NCI-H2227 treated with DMSO at 0.1 percent for 48 hours (cell line): ENCODE data around the gene WASL.
"Not testable (repeated sequence)": the region's sequence is repeated elsewhere in the genome, so short reads cannot be mapped to it uniquely, and the experiment has no call there.

Experiments
- DNase-seq: peaks from one replicate; lab custom pipeline; 2025; lab: John Stamatoyannopoulos, UW

The WASL gene

DNA sequence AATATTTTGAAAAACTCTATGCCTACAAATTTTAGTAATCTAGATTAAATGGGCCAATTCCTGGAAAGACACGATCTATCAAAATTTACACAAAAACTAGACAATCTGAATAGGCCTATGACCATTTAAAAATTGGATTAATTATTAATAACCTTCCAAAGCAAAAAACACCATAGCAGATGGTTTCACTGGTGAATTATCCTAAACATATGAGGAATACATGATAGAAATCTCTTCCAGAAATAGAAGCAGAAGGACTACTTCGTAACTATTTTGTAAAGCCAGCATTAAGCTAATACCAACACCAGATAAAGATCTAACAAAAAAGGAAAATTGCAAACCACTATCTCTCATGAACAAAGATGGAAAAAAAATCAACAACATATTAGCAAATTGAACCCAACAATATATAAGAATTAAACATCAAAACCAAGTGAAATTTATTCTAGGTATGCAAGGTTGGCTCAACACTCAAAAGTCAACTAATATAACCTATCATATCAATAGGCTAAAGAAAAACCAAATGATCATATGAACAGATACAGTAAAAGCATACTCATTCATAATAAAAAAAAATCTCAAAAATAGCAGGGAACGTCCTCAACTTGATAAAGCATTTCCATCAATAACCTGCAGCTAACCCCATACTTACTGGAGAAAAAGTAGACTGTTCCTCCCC, 16.3 kb downstream of the WASL start:
- no peak for DNase-seq

GRCh38 chr7:123729218-123729578, 19.6 kb downstream of the WASL start:
- DNase-seq, result no peak

DNA sequence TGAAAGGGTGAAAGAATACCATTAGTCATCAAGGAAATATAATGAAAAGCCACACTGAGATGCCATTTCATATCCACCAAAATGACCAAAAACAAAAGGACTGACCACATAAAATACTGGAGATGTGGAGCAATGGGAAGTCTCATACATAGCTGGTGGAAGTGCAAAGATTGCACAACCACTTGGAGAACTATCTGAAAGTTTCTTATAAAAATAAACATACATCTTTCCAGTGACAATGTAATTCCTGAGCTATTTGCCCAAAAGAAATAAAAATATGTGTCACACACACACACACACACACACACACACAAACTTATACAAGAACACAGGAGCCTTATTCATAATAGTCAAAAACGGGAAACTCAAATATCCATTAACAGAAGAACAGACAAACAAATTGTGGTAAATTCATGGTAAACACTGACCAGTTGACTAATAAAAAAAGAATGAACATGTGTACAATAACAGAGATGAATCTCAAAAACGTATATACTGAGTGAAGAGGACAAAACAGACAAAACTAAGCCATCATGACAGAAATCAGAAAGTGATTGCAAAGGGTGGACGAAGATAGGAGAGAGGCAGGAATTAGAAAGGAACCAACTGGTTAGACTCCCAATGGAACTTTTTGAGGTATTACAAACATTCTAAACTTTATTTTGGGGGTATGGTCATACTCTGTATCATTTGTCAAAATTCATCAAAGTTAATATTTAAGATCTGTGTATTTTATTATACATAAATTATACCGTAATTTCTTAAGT, 21.5 kb downstream of the WASL start:
- DNase-seq, result no peak

DNA sequence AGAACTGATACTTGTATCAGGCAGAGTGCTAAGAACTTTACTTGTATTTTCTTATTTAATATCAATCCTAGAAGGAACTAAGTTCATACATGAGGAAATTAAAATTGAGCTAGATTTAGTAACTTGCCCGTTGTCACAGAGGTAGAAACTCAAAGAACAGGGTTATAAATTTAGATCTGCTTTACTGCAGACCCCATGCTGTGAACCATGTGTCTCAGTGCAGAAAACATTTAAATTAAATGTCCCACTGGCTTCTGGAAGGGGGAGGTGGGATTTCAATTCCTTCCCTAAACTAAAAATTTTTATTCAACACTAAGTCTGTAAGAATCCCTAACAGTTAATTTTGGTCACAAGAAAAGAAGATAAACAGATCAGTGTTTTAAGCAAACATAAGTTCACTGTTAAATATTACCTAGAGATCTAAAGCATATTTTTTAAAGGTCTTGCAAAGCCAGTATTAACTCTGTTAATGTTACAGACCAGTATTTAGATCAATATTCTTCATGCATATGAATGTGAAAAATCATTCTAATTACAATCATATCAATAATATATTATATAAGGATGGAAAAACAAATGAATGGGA, 23.1 kb downstream of the WASL start:
- no peak for DNase-seq

- no peak for DNase-seq
Measured at GRCh38 chr7:123724817-123725253, 24.0 kb downstream of the WASL start.

- DNase-seq, result no peak
Measured at GRCh38 chr7:123723913-123724312, 24.9 kb downstream of the WASL start.

GRCh38 chr7:123720527-123720926, 28.3 kb downstream of the WASL start:
- not testable (repeated sequence) for DNase-seq

- no peak for DNase-seq
Measured at GRCh38 chr7:123719197-123719721, 29.5 kb downstream of the WASL start.

DNA sequence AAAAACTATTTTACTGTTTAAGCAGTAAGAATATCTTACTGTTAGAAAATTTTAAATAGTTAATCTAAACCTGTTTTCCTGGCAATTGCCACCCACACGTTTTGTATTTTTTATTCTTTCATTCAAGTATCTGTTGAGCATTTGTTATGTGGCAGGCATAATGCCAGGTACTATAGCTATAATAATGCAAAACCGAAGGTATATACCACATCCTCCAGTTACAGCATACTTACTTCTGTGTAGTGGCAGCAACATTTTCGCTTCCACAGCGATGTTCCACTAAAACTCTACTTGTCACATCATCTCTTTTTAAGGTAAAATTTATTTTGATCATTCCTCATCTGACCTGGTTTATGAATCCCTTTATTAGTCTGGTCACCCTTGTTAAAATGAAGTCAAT, 30.0 kb downstream of the WASL start:
- no peak for DNase-seq

- no peak for DNase-seq
Measured at GRCh38 chr7:123717689-123718088, 31.1 kb downstream of the WASL start.

DNA sequence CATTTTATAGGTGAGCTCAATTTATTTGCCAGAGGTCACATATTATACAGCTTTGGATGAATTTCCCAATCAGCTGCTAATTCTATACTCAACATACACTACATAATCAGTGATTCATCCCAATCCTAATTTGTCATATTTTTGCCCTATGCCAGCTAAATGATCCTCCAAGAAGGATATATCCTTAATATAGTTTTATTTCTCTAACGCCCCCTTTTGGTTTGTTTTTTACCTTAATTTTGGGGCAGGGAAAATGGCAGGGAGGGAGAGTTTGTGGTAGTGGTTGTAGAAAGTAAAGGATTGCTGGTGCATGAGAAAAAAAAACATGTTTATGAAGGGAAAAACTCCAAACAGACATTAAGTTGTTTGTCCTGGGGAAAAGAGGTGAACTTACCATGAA, 31.9 kb downstream of the WASL start:
- no peak for DNase-seq

DNA sequence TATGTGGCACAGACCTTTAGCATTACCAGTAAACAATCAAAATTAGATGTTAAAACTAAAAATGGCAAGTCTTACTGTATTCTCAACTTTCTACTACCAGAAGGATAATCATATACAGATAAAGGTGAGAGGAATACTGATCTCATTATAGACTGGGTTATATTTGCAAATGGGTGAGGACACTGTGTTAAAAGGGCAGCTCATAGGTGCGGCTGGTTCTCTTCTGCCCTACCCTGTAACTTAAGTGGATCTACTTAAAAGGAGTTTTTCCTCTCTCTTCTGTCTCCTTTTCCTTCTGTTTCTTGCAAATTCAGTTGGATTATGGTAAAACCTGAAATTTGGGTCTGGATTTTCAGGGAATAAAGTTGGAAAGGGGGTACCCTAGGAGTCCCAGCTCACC, 33.0 kb downstream of the WASL start:
- DNase-seq, result no peak

DNA sequence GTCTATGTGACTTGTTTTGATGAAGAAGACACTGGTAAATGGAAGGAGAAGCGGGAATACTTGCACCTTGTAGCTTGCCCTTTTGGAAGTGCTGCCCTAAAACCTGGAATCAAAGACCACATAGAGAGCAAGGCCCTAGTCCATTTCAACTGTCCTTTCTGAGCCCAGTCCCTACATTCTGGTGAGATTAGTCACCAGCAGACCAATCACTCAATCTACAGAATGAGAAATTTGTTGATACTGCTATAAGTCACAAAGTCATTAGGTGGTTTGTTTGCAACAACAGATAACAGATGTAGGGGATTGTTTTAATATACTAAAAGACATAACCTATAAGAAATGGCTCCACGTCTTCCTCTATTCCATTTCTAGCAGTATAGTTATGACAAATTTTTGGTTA, 33.6 kb downstream of the WASL start:
- DNase-seq, result no peak

GRCh38 chr7:123714296-123715080, 34.3 kb downstream of the WASL start:
- DNase-seq, result no peak

GRCh38 chr7:123712619-123713018, 36.2 kb downstream of the WASL start:
- no peak for DNase-seq

GRCh38 chr7:123711832-123712293, 36.9 kb downstream of the WASL start:
- no peak for DNase-seq

DNA sequence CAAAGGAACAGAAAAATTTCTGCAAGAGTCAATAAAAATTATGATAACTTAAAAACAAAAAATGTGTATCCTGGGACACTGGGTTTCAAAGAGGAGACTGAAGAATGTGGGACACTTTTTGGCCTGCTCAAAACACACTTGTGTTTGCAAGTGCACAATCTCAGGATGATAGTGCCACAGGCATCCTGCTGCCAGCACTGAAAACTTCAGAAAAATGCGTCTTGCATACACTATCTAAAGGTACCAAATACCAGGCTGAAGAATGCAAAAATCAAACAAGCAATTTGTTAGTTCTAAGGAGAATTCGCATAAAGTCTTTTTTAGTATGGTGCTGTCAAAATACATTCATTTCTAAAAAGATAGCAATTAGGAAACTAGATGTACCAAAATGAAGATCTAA, 38.1 kb downstream of the WASL start:
- no peak for DNase-seq

DNA sequence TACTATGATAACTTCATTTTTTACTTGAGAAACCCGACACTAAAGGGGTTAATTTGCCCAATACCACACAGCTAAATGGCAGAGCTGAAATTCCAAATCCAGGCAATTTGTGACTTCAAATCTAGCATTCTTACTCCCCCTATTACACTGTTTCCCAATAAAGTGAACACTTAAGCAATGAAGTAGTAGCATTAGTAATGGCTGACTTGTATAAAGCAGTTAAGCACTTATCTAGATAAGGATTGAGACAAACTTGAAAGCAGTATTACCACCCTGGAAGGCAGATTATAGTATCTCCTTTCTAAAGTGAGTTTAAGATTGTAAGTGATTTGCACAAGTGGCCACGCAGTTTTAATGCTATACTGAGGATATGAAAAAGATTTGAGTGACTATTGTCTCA, 39.3 kb downstream of the WASL start:
- no peak for DNase-seq

DNA sequence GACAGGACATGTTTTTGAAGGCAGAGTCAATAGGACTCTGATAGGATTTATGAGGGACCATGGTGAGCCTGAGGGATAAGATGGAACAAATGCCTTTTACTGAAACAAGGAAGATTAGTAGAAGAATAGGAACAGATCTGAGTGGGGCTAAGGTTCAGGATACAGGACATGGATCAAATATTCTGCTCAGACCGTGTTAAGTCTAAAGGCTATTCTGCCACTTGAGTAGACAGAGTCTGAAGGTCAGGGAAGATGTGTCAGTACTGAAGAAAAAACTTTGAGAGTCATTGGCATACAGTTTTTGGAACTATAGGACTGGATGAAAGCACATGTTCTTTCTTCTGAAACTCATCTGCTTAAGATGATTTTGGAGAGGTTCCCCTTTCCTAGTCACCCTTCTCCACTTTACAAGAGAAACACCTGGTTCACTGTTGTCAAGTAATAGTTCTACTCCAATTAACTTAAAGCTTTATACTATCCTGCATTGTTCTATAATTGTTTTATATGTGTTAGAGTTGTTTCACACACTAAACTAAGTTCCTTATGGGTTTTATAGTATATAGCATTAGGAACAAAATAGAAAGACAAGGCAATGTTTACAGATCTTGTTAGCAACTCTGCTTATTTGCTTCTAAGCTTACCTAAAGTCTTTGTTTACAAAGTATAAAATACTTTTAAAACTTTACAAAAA, 43.4 kb downstream of the WASL start:
- DNase-seq, result no peak

GRCh38 chr7:123695944-123696677, 52.7 kb downstream of the WASL start:
- DNase-seq, result no peak

DNA sequence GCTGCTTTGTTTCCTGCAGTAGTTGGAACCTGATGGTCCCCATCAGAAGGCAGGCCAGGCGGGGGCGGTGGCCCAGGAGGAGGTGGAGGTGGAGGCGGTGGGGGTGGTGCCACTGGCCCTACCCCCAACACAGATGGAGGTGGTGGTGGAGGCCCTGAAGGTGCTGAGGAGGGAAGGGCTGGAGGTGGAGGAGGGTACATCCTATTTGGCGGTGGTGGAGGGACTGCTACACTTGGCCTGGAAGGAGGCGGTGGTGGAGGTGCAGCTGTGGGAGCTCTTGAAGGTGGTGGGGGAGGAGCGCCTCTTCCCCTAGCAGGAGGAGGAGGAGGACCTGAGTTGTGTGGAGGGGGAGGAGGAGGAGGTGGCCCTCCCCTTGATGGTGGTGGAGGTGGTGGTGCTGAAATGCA, 56.3 kb downstream of the WASL start:
- DNase-seq, result no peak
